HG03097 (cell line): ENCODE results near the gene UTS2B.

ENCODE experiments used
- ATAC-seq: cut with Tn5 transposase; IDR thresholded peaks from one replicate; pipeline ENCODE4 v1.9.1; 2021; ENCODE audit not compliant: unreplicated experiment, low FRiP score

UTS2B gene

GRCh38 chr3:191329654-191330529 lies at the start of gene UTS2B:
Gene UTS2B (minus strand): TSS chr3:191330526. CDS start chr3:191282189, 48,337 bp downstream.
- ATAC-seq, result peak; percentile 15

GRCh38 chr3:191380001-191380400 lies 49.7 kb upstream of the UTS2B start:
- no peak for ATAC-seq

GRCh38 chr3:191379446-191379845 lies 49.1 kb upstream of the UTS2B start:
- no peak for ATAC-seq

- no peak for ATAC-seq
Measured at GRCh38 chr3:191378142-191378812, 48.0 kb upstream of the UTS2B start.

- no peak for ATAC-seq
Measured at GRCh38 chr3:191376516-191377141, 46.3 kb upstream of the UTS2B start.

- ATAC-seq, result no peak
Measured at GRCh38 chr3:191373327-191373726, 43.0 kb upstream of the UTS2B start.

- no peak for ATAC-seq
Measured at GRCh38 chr3:191372122-191372521, 41.8 kb upstream of the UTS2B start.

- ATAC-seq, result no peak
Measured at GRCh38 chr3:191369616-191370010, 39.3 kb upstream of the UTS2B start.

- no peak for ATAC-seq
Measured at GRCh38 chr3:191368755-191369615, 38.7 kb upstream of the UTS2B start.

- ATAC-seq, result no peak
Measured at GRCh38 chr3:191366675-191367074, 36.3 kb upstream of the UTS2B start.

GRCh38 chr3:191363221-191363620 lies 32.9 kb upstream of the UTS2B start:
- ATAC-seq, result no peak

GRCh38 chr3:191362524-191363090 lies 32.3 kb upstream of the UTS2B start:
- ATAC-seq, result no peak

- ATAC-seq, result no peak
Measured at GRCh38 chr3:191362037-191362436, 31.7 kb upstream of the UTS2B start.

GRCh38 chr3:191361456-191361855 lies 31.1 kb upstream of the UTS2B start:
- ATAC-seq, result no peak

- no peak for ATAC-seq
Measured at GRCh38 chr3:191360620-191361019, 30.3 kb upstream of the UTS2B start.

GRCh38 chr3:191358929-191359328 lies 28.6 kb upstream of the UTS2B start:
- no peak for ATAC-seq

- no peak for ATAC-seq
Measured at GRCh38 chr3:191357909-191358308, 27.6 kb upstream of the UTS2B start.

- ATAC-seq, result no peak
Measured at GRCh38 chr3:191356631-191357439, 26.5 kb upstream of the UTS2B start.

- peak; percentile 73 for ATAC-seq
Measured at GRCh38 chr3:191355406-191355805, 25.1 kb upstream of the UTS2B start.
